Renal cortical epithelial cell (primary cell): Measurements from ENCODE around the gene AJAP1. TPM values are rescaled to one million over a fixed set of nuclear protein-coding genes. Genes with fewer than 3 reads are reported as not detected.

Experiments used
- DNase-seq: peaks from one replicate; pipeline ENCODE4 v3.0.0-alpha.2; 2011; ENCODE audit warnings: low read depth
- total RNA-seq: library from RNA; depleted of rRNA; stranded (reverse); fragments of >200 nt; gene quantifications from 2 replicates; pipeline ENCODE4 v1.2.3, GENCODE V29; 2014

AJAP1 gene
- total RNA-seq, 1 donor from 2014 or later, result 12.2 TPM

GRCh38 chr1:4836574-4836973 is 182.2 kb downstream of the AJAP1 start:
- DNase-seq, result no peak

DNA sequence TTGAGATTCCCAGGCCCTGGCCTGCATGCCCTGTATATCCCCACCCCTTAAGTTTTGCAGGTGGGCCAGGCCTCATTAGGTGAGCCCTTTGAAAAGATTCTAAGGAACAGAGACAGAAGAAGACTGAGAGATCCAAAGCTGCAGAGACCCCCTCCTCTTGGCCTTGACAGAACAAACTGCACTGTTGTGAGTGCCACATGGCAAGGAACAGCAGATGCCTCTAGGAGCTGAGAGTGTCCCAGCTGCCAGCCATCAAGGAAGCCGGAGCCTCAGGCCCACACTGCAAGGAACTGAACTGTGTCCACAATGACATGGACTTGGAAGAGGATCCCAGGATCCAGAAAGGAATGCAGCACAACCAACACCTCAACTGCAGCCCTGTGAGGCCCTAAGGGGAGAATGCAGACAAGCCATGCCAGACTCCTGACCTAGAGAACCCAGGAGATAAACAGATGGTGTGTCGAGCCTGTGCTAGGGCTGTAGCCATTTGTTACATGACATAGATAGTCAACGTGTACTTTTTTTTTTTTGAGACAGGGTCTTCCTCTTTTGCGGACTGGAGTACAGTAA is 182.7 kb downstream of the AJAP1 start:
- DNase-seq, result no peak

GRCh38 chr1:4837752-4838151 is 183.3 kb downstream of the AJAP1 start:
- no peak for DNase-seq

DNA sequence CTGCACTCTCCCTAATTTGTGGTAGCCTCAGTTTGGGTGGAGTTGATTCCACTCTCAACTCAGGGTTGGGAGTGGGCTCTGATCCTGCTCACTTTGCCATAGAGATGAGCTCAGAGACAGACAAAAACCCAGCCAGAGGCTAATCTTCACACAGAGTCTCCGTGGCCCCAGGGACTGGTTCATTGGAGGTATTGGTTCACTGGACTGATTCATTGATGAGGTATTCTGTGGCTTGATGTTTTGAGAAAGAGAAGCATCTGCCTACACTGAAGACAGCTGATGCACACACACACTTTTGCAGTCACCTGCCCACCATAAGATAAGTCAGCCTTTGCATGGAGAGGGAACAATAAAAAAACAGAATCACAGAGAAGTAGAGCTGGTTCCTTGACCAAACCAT is 183.8 kb downstream of the AJAP1 start:
- DNase-seq, result no peak
